ENCODE measurements around the gene DPP9.
"Not testable (repeated sequence)": the region's sequence is repeated elsewhere in the genome, so short reads cannot be mapped to it uniquely, and the experiment has no call there.

Gene DPP9

DNA sequence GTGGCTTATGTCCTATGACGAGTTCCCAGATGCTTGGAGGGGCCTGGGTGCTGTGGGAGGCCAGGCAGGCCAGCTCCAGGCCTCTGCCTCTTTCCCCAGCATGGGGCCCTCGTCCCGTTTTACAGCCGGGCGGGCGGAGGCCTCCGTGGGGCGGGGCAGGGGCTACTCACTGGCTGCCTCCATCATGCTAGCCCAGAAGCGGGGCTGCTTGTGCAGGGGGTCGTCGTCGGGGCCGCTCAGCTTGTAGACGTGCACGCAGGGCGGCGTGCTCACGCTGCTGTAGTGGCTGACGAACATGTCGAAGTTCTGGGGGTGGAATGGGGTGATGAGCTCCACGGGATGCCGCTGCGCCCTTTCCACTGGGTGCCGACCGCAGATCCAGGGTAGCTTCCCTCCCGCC lies 35.1 kb downstream of the DPP9 start:
- no peak for DNase-seq (ENCODE audit: low read depth, low spot score)

DNA sequence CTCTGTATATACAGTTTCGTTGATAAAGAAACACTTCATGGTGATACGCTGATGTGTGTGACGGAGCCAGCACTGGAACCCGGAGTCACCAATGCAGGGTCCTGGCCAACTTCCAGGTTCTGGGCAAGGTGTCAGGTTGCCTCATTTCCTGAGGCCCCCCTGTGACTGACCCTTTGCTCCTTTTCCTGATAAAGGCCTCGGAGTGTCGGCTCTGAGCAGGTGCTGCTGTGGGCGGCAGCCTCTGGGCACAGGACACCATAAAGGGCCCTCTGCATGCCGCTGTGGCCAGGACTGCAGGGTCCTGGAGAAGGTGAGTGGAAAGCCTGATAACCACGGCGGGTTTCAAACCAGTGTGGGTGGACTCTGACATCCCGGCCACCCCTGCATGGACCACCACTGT lies 36.2 kb downstream of the DPP9 start:
- no peak for DNase-seq (ENCODE audit: low read depth, low spot score)

DNA sequence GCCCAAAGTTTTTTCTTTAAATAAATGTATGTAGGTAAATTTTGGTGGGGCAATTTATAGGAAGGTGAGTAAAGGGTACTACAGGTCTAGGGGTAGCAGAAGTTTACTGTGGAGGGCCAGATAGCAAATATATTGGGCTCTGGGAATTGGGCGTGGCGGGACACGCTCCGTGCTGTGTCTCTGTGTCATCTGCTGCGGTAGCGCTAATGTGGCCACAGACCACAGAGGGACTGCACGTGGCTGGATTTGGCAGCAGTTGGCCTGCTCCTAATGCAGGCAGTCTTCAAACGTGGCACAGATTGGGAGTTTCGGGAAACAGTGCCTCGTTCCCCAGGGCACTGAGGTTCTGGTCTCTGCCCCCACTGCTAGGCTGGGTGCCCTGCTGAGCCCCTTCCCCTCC lies 36.9 kb downstream of the DPP9 start:
- DNase-seq (ENCODE audit: low read depth, low spot score) = no peak

DNA sequence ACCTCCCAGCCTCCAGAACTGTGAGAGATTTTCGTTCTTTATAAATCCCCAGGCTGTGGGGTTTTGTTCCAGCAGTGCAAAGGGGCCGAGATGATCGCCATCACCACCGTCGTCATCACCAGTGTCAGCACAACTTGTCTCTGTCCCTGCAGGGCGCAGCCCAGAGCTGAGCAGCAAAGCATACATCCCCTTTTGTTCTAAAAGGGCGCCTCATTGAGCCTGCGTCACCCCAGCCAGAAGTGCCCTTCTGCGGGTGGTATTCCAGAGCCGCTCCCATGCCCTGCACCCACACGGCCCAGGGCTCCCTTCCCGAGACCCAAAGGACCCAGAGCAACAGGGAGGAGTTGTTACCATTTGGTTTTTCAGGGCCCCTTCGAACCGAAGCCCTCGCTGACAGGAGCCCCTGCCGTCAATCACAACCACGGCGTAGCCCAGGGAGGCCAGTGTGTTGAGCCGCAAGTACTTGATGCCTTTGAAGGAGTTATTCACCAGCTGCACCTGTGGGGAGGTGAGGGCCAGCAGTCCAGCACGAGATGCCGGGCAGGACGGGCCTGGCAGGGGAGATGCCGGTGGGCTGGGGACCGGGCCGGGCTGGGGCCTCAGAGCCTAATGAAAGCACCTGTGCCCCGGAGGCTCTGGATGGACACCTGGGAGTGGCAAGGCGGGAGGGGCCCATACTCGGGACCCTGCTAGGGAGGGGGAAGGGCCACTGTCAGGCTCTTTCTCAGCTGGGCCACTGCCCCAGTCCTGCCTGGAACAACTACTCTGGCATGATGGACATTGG lies 39.1 kb downstream of the DPP9 start:
- no peak for DNase-seq (ENCODE audit: low read depth, low spot score)

DNA sequence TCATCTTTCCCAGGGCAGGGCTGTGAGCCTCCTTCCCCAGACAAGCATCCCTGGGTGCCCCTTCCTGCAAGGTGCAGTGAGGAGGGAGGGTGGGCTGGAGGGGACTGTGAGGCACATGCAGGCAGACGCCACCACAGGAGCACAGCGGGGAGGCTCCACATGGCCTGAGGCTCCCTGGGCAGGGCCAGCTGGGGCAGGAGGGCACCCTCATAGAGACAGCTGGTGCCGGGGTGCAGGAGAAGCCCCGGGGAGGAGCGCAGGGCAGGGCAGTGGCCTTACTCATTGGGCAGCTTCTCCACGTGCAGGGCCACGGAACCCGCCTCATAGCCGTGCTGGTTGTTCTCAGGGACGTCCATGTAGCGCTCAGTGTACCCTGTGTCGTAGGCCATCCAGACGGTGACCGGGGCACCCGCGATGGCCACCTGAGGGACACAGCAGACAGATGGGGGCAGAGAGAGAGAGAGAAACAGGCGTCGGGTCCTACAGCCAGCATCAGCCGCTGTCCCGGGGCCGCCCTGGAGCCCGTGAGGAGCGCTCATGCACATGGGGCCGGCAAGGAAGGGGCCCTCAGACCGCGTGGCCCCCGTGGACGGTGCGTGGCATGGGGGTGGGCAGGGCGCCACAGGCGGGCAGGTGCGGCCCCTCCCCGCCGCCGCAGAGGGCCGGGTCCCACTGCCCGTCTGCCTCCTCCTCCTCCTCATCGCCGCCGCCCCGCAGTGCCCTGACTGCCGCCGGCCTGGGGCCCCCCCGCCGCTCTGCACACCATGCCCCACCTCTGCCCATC lies 41.0 kb downstream of the DPP9 start:
- DNase-seq (ENCODE audit: low read depth, low spot score) = no peak

DNA sequence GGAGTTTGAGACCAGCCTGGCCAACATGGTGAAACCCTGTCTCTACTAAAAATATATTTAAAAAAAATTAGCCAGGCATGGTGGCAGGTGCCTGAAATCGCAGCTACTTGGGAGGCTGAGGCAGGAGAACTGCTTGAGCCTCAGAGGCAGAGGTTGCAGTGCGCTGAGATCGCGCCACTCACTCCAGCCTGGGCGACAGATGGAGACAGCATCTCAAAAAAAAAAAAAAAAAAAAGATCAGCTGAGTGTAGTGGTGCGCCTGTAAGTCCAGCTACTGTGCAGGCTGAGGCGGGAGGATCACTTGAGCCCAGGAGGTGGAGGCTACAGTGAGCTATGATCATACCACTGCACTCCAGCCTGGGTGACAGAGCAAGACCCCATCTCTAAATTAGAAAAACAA lies 43.6 kb downstream of the DPP9 start:
- DNase-seq (ENCODE audit: low read depth, low spot score) = not testable (repeated sequence)

DNA sequence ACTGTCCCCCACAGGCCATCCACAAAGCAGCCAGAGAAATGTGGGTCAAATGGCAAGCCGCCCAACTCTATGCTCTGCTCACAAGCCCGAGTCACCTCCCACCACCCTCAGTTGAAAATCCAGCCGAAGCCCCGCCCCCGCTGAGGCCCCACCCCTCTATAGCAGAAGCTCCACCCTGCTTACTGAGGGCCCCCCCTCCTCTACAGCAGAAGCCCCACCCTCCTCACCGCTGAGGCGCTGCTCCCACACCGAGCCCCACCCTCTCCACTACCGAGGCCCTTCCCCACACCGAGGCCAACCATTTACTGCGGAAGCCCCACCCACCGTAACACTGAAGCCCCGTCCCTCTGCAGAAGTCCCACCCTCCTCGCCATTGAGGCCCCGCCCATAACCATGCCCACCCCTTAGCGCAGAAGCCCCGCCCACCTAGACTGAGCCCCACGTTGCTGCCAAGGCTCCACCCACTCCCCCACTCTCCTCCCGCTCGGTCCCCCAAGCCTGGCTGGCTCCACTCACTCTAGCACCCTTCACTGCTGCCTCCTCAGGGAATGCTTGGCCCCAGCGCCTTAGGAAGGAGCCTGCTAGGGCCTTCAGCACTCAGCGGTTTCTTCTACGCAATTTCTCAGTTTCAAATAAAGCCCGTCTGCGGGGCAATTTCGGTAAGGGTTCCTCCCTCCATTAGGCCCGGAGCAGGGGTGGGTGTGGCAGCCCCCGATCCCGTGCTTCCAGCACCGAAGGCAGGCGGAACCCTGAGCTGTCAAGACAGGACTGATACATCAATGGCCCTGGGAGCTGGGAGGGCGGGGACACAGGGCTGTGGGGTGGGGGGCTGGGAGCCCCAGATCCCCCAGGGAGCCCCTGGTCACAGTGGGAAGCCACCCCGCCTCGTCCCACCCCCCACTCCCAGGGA lies 44.5 kb downstream of the DPP9 start:
- peak; percentile 94 for DNase-seq (ENCODE audit: low read depth, low spot score)

DNA sequence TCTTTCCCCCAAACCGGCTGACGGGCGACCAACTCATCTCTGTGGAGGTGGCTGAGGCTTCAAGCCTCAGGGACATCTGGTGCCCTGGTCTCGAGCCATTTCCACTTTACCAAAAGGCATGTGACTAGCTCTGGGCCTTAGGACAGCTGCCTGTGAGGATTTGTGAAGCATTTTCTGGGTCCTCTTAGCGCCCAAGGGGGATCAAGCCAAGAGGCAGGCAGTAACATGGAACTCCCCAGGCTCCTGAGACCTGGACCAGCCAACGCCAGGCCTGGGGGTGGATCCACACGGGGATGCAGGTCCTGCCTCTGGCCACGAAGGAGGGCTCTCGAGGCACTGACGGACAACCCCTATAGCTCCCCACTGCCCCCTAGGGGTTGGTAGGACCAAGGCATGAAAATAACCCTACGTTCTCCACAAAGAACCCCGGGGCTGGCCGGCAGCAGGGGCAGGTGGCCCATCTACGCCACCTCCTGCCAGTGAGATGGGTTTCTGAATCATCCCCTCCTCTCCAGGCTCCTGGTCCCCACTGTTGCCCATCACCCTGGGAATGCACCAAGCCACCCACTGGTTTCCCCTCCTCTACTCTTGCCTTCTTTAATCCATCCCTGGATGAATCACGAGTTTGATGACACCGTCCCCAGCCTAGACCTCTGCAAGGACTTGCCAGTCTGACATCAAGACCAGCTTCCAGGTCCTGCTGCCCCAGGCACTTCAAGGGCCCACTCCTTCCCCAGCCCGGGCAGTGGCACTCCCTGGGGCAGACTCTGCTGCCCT lies 46.5 kb downstream of the DPP9 start:
- peak; percentile 81 for DNase-seq (ENCODE audit: low read depth, low spot score)

DNA sequence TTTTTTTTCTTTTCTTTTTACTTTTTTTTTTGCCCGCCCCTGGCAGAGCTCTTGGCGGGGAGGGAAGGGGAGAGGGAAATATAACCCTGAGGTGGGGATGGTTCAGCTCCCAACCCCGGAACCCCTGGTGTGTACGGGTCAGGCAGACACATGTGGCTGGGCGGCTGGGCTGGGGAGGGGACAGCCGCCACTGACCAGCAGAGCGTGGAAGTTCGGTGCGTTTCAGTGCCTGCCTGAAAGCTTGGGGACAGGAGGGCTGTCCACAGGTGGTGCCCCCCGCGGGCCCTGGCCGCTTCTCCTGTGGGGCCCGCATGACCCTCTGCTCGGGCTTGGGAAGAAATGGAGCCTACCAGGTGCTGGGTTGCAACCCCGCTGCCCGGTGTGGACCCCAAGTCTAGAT lies 48.3 kb downstream of the DPP9 start:
- DNase-seq (ENCODE audit: low read depth, low spot score) = no peak

DNA sequence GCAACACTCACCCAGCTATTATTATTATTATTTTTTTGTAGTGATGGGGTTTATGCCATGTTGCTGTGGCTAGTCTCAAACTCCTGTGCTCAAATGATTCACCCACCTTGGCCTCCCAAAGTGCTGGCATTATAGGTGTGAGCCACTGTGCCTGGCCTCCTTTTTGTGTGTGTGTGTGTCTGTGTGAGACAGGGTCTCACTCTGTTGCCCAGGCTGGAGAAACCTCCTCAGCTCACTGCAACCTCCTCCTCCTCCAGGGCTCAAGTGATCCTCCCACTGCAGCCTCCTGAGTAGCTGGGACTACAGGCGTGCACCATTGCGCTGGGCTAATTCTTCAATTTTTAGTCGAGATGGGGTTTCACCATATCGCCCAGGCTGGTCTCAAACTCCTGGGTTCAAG lies 49.9 kb downstream of the DPP9 start:
- no peak for DNase-seq (ENCODE audit: low read depth, low spot score)

DNA sequence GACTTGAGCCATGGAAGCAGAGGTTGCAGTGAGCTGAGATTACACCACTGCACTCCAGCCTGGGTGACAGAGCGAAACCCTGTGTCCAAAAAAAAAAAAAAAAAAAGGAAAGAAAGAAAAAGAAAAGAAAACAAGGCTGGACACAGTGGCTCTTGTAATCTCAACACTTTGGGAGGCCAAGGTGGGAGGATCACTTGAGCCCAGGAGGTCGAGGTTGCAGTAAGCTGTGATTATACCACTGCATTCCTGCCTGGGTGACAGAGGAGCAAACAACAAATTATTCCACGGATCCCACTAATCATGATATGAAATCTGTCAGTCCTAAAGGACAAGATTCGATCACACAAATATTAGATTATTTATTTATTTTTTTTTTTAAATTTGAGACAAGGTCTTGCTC lies 50.4 kb downstream of the DPP9 start:
- DNase-seq (ENCODE audit: low read depth, low spot score) = no peak

DNA sequence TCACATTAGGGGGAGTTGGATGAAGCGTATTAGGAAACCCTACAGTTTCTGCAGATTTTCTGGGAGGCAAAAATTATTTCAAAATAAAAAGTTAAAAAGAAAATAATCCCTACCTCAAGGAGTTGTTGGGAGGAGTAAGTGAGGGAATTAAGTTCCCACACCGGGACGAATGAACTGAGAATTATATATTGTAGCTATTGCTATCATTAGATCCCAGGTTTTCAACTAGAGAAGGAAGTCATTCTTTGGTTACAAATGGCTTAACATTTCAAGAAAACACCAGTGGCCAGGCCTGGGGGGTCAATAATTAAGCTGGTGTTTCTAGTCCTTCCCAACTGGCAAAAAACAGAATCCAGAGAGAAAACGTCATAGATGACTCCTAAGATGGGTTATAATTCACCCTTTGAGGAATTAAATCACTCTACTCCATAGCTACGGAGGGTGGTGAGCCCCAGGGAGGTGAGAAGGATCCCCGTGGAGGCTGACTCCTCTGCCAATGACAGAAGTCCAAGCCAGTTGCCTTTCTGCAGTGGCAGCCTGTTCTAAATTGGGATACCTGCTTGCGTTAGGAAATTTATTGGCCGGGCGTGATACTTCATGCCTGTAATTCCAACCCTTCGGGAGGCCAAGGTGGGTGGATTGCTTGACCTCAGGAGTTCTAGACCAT lies 52.3 kb downstream of the DPP9 start:
- no peak for DNase-seq (ENCODE audit: low read depth, low spot score)

DNA sequence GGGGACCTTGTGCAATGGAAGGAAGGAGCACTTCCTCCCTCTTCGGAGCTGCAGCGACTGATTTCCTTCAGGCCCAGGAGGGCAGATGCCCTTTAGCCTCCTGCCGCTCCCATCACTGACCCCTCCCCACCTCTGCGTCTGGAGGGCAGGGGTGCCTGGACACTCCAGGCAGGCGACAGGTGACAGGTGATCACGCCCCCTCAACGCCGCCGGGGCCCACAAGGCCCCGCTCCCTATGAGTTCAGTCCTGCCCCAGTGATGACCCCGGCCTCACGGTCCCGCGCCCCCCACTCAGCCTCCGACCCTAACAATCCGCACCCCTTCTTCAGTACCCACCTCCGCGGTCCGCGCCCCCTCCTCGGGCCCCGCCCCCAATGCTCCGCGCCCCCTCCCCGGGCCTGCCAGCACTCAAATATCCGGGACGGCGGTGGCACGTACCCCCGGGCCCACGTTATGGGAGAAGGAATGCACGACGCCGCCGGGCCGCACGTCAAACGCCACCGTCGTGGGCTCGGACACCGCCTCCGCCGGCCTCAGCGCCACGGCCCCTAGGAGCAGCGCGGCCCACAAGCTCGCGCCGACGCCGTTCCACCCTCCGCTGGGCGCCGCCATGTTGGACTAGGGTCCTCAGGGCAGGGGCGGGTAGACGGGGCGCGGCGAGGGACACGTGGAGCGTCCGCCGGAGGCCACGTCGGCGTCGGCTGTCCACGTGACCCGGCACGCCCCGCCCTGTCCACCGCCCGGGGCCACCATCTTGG lies 53.7 kb downstream of the DPP9 start, which contains the start of gene MYDGF:
MYDGF (minus strand) TSS at position 620 of the 758 bp plus-strand sequence; CDS start at position 612, 8 bp downstream.
- peak; percentile 85 for DNase-seq (ENCODE audit: low read depth, low spot score)

DNA sequence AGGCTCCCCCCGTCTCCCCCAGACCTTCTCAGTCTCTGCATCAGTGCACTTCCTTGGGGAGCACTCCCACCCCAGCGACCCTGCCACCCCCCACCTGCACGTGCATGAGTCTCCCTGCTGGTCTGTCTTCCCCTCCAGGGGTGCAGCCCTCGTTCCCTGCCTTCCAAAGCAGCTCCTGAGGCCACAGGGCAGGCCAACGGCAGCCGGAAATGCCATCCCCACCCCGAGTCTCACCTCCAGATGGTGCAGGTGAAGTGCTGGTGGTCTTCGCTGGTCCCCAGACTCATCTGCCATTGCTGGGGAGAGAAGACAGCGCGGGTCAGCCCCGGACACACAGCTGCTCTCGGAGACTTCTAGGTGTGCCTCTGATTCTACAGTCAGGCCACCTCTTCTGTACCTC lies 59.0 kb downstream of the DPP9 start:
- DNase-seq (ENCODE audit: low read depth, low spot score) = no peak

DNA sequence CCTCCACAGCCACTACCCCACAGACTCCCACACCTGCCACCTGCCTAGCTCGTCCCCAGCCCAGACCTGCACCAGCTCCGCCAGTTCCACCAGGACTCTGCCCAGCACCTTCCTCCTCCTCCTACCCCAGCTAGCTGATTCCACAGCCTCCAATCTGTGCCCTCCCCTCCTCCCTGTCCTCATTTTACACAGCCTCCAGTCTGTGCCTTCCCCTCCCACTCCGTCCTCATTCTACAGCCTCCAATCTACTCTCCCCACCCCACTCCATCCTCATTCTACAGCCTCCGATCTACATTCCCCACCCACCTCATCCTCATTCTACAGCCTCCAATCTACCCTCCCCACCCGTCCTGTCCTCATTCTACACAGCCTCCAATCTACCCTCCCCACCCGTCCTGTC lies 60.8 kb downstream of the DPP9 start:
- DNase-seq (ENCODE audit: low read depth, low spot score) = no peak

DNA sequence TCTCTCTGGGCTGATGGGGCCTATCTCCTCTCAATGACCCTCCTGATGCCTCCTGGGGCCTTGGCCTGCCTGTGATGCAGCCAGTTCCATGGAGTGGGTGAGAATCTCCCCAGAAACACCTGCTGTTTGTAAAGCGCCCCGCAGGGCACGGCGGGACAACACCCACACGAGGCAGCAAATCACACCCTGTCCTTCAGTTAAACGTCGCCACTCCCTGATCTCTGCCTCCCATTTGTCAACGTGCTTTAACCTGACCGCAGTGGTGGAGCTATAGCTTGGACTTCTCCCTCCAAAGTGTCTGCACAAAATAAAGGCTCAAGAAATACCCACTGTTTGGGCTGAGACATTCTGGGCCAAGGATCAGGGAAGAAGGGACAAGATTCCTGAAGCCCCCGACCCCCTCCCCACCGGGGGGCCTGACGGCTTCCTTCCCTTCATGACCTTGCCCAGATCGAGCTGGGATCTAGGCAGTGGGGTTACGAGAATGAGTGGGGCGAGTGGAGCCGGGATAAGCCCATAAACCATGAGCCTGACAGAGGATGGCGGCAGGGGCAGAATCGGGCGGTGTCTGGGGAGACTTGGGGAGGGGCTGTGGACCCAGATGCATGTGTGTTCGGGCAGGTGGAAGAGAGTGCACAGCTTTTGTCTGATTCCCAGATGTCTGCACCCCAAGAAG lies 61.5 kb downstream of the DPP9 start:
- no peak for DNase-seq (ENCODE audit: low read depth, low spot score)

DNA sequence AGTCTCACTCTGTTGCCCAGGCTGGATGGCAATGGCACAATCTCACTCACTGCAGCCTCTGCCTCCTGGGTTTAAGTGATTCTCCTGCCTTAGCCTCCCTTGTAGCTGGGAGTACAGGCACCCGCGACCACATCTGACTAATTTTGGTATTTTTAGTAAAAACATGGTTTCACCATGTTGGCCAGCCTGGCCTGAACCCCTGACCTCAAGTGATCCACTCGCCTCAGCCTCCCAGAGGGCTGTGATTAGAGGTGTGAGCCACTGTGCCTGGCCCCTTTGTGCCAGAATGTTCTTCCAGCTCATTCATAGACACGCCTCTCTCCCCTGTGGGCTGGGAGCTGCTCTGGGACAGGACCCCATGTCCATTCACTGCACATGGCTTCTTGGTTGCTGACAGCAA lies 62.6 kb downstream of the DPP9 start:
- DNase-seq (ENCODE audit: low read depth, low spot score) = no peak

DNA sequence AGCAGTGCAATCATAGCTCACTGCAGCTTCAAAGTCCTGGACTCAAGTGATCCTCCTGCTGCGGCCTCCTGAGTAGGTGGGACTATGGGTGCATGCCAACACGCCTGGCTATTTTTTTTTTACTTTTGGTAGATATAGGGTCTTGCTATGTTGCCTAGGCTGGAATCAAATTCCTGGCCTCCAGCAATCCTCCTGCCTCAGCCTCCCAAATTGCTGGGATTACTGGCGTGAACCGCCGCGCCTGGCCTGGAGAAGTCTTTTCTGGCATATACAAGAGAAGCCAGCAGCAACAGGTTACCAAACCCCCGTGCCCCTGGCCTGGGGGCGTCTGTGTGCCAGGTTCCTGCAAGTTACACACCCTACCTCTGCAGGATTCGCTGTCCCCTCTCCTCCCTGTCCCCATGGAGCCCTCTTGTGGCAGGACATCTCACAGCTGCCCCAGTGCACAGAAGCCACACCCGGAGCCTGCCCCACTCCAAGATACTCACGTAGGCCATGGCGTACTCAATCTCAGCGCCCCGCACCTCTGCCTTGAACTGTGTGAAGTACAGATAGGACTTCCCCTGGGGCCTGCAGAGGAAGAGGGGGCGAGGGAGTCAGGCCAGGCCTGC lies 63.4 kb downstream of the DPP9 start:
- DNase-seq (ENCODE audit: low read depth, low spot score) = peak; percentile 76

DNA sequence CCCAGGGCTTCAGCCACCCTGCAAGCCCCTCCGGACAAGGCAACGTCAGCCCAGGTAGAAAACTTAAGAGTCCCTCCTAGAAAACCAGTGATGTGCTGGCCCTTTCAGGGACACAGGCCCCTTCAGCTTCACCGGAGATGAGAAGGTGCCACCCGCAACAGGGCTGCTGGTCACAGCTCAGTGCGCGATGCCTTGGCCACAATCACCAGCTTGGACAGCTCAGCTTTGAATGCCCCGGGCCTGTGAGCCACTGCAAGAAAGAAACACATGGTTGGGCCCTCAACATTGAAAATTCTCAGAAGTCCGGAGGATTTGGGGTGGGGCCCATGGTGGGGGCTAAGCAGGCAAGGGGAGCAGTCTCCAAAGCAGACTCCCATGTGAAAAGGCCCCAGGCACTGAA lies 65.8 kb downstream of the DPP9 start:
- DNase-seq (ENCODE audit: low read depth, low spot score) = no peak
